Keratinocyte (primary cell): ENCODE results near the gene ZNF236.

Experiments
- EZH2 ChIP-seq: IDR thresholded peaks from one replicate; pipeline ENCODE4 v1.6.1; 2012; ENCODE audit warnings: inconsistent platforms, mild to moderate bottlenecking, low read length, moderate library complexity
- TF ChIP-seq, protein P1 (sequence below), 3 experiments: IDR thresholded peaks in 1 of 3; conservative IDR thresholded peaks in 1 of 3; optimal IDR thresholded peaks in 1 of 3; 2 replicates in 2 of 3; 3 replicates in 1 of 3; pipeline versions ENCODE3 to v1.5.1; 2011; ENCODE audit warnings: low read length in 3 of 3, mild to moderate bottlenecking in 3 of 3, moderate library complexity in 2 of 3, control low read depth in 1 of 3, inconsistent platforms in 1 of 3; ENCODE audit not compliant: insufficient read depth in 2 of 3; ENCODE audit errors: extremely low read depth in 1 of 3

DNA sequence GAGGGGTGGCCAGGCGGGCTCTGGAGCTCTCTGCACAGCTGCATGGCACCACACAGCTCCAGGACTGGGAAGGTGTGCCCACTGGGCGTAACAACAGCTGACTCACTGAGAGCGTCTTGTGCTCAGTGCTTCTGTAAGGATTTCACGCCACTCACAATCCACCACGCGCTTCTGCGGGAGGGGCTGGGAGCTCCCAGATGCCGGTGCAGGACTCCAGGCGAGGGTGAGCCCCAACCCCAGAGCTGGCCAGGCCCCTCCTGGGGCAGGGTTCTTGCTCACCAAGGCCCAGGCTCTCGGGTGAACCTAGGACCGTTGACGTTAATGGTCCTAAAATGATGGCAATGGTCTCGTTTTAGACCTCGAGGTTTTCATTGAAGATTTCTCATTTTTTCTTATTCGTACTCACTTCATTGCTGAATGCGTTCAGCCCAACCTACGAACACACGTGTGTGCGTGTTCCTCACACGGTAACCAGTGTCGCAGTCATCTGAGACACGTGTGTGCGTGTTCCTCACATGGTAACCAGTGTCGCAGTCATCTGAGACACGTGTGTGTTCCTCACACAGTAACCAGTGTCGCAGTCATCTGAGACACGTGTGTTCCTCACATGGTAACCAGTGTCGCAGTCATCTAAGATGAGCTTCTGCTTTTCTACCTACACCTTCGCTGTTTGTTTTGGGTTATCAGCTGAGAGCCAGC lies 38.4 kb upstream of the ZNF236 start:
- TF ChIP-seq, protein P1, sequence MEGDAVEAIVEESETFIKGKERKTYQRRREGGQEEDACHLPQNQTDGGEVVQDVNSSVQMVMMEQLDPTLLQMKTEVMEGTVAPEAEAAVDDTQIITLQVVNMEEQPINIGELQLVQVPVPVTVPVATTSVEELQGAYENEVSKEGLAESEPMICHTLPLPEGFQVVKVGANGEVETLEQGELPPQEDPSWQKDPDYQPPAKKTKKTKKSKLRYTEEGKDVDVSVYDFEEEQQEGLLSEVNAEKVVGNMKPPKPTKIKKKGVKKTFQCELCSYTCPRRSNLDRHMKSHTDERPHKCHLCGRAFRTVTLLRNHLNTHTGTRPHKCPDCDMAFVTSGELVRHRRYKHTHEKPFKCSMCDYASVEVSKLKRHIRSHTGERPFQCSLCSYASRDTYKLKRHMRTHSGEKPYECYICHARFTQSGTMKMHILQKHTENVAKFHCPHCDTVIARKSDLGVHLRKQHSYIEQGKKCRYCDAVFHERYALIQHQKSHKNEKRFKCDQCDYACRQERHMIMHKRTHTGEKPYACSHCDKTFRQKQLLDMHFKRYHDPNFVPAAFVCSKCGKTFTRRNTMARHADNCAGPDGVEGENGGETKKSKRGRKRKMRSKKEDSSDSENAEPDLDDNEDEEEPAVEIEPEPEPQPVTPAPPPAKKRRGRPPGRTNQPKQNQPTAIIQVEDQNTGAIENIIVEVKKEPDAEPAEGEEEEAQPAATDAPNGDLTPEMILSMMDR (optimal IDR thresholded peaks at IDR 0.05 in 1 of 3, IDR thresholded peaks at IDR 0.05 in 1 of 3, conservative IDR thresholded peaks at IDR 0.05 in 1 of 3; ENCODE audit: extremely low read depth in 1 of 3, insufficient read depth in 2 of 3, low read length in 3 of 3): no peak
- TF ChIP-seq EZH2: no peak
